Measurements from ENCODE around the gene GREM1.

DNA sequence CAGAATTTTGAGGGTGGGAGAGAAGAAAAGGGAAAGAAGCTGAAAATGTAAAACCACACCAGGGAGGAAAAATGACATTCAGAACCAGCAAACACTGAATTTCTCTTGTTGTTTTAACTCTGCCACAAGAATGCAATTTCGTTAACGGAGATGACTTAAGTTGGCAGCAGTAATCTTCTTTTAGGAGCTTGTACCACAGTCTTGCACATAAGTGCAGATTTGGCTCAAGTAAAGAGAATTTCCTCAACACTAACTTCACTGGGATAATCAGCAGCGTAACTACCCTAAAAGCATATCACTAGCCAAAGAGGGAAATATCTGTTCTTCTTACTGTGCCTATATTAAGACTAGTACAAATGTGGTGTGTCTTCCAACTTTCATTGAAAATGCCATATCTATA is 15.5 kb downstream of the GREM1 start:
- TF ChIP-seq, protein P1, sequence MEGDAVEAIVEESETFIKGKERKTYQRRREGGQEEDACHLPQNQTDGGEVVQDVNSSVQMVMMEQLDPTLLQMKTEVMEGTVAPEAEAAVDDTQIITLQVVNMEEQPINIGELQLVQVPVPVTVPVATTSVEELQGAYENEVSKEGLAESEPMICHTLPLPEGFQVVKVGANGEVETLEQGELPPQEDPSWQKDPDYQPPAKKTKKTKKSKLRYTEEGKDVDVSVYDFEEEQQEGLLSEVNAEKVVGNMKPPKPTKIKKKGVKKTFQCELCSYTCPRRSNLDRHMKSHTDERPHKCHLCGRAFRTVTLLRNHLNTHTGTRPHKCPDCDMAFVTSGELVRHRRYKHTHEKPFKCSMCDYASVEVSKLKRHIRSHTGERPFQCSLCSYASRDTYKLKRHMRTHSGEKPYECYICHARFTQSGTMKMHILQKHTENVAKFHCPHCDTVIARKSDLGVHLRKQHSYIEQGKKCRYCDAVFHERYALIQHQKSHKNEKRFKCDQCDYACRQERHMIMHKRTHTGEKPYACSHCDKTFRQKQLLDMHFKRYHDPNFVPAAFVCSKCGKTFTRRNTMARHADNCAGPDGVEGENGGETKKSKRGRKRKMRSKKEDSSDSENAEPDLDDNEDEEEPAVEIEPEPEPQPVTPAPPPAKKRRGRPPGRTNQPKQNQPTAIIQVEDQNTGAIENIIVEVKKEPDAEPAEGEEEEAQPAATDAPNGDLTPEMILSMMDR (conservative IDR thresholded peaks at IDR 0.05; ENCODE audit: low read depth, low read length), result no peak
- TF ChIP-seq ELK1 (IDR thresholded peaks at IDR 0.05; ENCODE audit: borderline replicate concordance, low read depth, low read length), result no peak
- no peak for TF ChIP-seq POLR2A (IDR thresholded peaks at IDR 0.05; ENCODE audit: low read depth, low read length)
- TF ChIP-seq, protein P2, sequence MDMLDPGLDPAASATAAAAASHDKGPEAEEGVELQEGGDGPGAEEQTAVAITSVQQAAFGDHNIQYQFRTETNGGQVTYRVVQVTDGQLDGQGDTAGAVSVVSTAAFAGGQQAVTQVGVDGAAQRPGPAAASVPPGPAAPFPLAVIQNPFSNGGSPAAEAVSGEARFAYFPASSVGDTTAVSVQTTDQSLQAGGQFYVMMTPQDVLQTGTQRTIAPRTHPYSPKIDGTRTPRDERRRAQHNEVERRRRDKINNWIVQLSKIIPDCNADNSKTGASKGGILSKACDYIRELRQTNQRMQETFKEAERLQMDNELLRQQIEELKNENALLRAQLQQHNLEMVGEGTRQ (IDR thresholded peaks at IDR 0.05; ENCODE audit: low read depth, low read length), result no peak
- TF ChIP-seq RFX5 (IDR thresholded peaks at IDR 0.05; ENCODE audit: low read depth, low read length), result no peak
- TF ChIP-seq FOS (IDR thresholded peaks at IDR 0.05; ENCODE audit: low read depth, low read length), result no peak
- no peak for TF ChIP-seq CHD1 (IDR thresholded peaks at IDR 0.05; ENCODE audit: low read depth, low read length)
- no peak for TF ChIP-seq RCOR1 (IDR thresholded peaks at IDR 0.05; ENCODE audit: insufficient replicate concordance, low read length)
